LNCaP clone FGC (cell line): ENCODE results near the gene DVL1.

ENCODE experiments used
- DNase-seq: peaks from one replicate; pipeline ENCODE4 v3.0.0-alpha.2; 2011; ENCODE audit warnings: low read depth
- H3K4me3 ChIP-seq: 2 replicates; pipeline ENCODE4 v1.5.1; 2011; ENCODE audit warnings: mild to moderate bottlenecking, low read depth, low read length, control low read depth
- TF ChIP-seq, protein P1 (sequence below): IDR thresholded peaks from 2 replicates; pipeline ENCODE4 v1.5.1; 2012; ENCODE audit warnings: mild to moderate bottlenecking; ENCODE audit not compliant: control insufficient read depth, insufficient read depth; ENCODE audit errors: extremely low read depth

DVL1 gene

DNA sequence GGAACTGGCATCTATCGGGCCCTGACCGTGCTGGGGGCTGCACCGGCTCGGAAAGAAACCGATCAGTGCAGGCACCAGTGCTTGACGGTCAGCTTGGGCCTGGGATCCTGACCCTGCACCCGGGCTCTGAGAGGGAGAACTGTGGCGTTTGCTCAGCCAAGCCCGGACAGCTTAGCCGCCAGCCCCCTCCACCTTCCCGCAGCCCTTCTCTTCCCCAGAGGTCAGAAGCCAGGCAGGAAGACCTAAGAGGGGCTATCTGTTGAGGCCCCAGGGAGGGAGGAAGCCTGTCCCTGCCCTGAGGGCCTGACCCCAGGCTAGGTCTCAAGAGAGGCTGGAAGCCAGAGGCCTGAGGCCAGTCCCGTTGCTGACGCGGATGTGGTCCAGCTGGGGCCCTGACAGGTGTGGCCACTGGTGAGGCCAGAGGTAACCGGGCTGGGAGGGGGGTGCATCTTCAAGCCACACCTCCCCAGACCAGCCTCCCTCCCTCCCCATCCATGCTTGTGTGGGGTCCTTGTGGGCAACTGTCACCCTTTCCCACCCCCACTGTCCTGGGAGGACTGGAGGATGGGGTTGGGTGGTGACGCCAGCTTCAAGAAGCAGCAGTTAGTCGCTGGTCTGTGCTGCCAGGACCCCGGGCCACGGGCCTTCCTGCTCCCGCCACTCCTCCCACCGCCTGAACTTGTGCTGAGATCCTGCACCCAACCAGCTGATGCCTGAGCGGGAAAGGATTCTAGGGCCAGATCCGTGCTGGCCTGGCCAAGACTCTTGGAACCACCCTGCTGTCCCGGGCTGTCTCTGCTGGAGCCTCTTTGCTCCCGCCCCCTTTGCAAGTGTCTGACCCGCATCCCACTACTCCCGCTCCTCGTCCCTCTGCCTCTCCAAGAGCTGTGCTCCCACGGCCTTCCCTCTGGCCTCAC is 2.6 kb upstream of the DVL1 start:
- TF ChIP-seq, protein P1, sequence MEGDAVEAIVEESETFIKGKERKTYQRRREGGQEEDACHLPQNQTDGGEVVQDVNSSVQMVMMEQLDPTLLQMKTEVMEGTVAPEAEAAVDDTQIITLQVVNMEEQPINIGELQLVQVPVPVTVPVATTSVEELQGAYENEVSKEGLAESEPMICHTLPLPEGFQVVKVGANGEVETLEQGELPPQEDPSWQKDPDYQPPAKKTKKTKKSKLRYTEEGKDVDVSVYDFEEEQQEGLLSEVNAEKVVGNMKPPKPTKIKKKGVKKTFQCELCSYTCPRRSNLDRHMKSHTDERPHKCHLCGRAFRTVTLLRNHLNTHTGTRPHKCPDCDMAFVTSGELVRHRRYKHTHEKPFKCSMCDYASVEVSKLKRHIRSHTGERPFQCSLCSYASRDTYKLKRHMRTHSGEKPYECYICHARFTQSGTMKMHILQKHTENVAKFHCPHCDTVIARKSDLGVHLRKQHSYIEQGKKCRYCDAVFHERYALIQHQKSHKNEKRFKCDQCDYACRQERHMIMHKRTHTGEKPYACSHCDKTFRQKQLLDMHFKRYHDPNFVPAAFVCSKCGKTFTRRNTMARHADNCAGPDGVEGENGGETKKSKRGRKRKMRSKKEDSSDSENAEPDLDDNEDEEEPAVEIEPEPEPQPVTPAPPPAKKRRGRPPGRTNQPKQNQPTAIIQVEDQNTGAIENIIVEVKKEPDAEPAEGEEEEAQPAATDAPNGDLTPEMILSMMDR: no peak
- no peak for DNase-seq

DNA sequence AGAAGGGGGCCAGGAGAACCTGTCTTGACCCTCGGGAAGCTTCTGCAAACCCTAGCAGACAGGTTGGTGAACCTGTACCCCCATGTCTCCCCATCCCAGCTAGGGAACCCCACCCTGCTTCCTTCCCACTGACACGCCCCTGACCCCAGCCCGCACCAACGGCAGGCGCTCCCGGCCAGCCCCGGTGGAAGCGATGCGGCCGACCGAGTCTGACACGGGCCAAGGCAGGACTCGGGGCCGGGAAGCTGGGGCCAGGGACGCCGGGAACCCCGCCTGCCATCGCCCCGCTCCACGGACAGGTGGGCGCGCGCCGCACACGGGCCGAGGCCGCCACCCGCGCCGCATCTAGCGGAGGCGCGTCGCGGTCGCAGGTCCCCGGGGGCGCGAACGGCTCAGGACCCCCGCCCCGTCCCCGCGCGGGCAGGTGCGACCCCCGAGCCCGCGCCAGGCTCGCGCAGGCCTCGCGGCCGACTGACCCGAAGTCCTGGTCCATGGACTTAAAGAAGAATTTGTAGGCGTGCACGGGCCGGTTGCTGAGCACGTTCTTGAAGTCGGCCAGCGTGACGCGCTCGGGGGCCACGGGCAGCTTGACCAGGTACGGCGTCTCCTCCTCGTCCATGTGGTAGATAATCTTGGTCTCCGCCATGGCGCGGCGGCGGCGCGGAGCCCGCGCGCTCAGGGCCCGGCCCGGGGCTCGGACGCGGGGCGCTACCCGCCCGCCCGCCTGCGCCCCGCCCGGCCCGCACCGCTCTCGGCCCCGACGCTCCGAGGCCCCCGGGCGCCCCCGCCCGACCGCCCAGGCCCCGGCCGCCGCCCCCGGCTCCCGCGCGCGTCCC is 580 bp downstream of the DVL1 start:
- TF ChIP-seq, protein P1: no peak
- no peak for DNase-seq
- H3K4me3 ChIP-seq: peak overlapping the region; percentile 71

More for the DNA sequence above, 2.6 kb upstream of the DVL1 start:
- H3K4me3 ChIP-seq: peak overlapping the region; percentile 9; the same call in 1 of the 2 replicates

DNA sequence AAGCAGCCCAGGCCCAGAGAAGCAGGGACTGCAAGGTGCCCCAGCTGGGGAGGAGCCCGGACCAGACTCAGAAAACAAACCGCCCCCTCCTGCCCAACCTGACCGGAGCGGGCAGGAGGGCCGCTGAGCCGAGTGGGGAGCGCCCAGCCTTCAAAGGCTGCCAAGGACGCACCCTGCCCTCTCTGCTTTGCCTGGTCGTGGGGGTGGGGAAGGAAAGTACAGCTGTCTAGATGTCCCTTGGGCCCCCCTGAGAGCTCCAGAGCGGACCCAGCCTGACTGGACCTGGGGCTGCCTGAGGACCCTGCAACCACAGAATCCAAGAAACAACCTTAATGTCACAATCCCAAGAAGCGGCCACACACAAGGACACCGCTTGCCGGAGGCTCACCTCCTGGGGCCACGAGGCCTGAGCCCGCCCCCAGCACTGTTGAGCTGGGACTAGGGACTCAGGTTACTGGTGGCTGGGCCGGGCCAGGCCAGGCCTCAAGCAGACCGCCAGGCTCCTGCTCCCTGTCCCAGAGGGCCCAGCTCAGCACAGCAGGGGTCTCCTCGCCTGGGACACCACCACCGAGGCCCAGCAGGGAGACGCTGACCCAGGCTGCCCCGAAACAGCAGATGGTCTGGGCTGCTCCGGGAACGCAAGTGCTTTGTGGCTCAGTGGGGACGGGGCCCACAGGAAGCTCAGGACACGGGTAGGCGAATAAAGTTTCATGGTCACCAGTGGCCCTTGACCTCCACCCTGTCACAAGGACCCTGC is 1.4 kb downstream of the DVL1 start:
- no peak for DNase-seq
- H3K4me3 ChIP-seq: peak overlapping the region; percentile 71
- TF ChIP-seq, protein P1: no peak

DNA sequence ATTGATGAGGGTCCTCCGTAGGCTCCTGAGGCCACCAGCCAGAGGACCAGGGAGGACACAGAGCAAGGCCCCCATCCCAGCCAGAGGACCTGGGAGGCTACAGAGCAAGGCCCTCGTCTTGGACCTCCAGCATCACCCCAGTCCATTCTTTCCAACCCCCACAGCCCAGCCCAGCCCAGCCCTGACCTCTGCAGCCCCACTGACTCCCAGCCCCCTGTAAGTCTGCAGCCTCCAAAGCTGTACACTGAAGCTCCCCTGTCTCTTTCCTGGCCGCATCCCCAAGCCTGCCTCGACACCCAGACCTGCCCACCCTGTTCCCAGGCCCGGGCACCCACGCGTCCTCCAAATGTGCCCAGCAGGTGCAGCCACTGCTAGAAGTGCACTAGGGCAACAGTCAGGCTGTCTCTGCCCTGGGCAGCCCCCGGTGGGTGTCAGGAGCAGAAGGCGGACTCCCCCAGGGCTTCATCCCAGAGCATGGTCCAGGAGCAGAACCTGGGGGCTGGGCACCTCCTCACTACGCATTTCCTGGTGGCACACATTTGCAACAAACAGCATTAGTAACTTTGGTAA is 2.1 kb downstream of the DVL1 start:
- TF ChIP-seq, protein P1: no peak
- H3K4me3 ChIP-seq: peak overlapping the region; percentile 71
- DNase-seq: no peak

DNA sequence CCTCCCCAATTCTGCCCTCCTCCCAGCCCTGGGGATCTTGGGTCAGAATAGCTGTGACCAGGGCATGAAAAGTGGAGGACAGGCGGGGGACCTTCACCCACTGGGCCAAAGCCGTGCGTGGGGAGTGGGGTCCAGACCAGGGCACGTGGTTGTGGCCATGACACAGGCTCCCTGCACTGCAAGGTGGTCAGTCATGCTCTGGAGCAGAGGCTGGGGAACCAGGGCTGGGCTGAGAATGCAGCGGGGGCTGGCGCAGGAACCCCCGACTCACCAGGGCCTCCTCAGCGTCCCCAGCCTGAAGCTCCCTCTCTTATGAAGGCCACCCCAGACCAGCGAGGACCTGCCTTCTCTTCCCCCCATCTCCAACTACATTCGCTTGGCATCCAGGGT is 2.7 kb downstream of the DVL1 start:
- no peak overlapping the region for H3K4me3 ChIP-seq
- TF ChIP-seq, protein P1: no peak
- DNase-seq: no peak

DNA sequence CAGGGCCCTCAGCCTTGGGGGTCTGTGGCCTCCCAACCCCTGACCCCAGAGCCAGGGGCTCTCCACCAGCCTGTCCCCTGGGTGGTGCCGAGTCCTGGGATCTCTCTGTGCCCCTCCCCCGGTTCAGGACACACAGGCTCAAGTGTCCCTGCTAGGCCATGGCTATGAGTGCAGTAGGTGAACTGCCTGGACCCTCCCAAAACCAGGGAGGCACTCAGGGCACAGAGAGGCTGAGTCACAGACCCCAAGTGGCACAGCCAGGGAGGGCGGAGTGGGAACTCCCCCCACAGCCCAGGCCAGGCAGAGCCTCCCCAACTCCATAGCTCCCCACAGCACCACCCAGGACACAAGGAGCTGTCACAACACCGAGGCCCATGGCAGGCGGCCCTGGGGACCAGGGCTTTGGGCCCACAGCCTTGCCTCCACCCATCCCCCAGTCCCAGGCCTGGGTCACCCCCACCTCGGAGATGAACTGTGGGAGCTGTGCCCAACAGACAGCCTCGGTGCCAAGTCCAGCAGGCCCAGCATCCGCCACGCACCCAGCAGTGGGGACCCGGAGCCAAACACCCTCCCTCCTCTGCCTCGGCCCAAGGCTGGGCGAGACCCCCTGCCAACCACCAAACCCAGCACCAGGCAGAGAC is 3.2 kb downstream of the DVL1 start:
- TF ChIP-seq, protein P1: no peak
- H3K4me3 ChIP-seq: no peak overlapping the region

More for the DNA sequence above, 3.2 kb downstream of the DVL1 start:
- DNase-seq: no peak
